Activated T-helper 2 cell treated with anti-CD3 and anti-CD28 coated beads, Interferon-gamma antibody, Interleukin-2, Interleukin-4, amounts not matched to agents 10 μg/mL and 5 μg/mL and 100 μg/mL, durations not matched to agents 14 hours and 24 hours and 36 hours (primary cell): ENCODE results near the gene HIVEP3. TPM values are rescaled to one million over a fixed set of nuclear protein-coding genes. Genes with fewer than 3 reads are reported as not detected.

Experiments used
- DNase-seq: peaks from one replicate; pipeline ENCODE4 v3.0.0; 2021; ENCODE audit warnings: low spot score
- H3K27ac Mint-ChIP-seq: one replicate; pipeline ENCODE4 v1.8.0; 2021; ENCODE audit warnings: mixed read lengths
- H3K27me3 Mint-ChIP-seq: one replicate; pipeline ENCODE4 v1.8.0; 2021; ENCODE audit warnings: low read depth, mixed read lengths
- H3K36me3 Mint-ChIP-seq: one replicate; pipeline ENCODE4 v1.8.0; 2021; ENCODE audit warnings: low read depth, mixed read lengths
- H3K4me1 Mint-ChIP-seq: one replicate; pipeline ENCODE4 v1.8.0; 2021; ENCODE audit warnings: low read depth, mixed read lengths
- H3K4me3 Mint-ChIP-seq: one replicate; pipeline ENCODE4 v1.8.0; 2021; ENCODE audit warnings: low read depth, mild to moderate bottlenecking, moderate library complexity, mixed read lengths
- H3K9me3 Mint-ChIP-seq: one replicate; pipeline ENCODE4 v1.8.0; 2021; ENCODE audit warnings: mixed read lengths
- intact Hi-C: fragments of 100-400 bp; cut with micrococcal nuclease; formaldehyde crosslinking; loops from one replicate; pipeline ENCODE4 v1.15.1; 2023
- total RNA-seq: library from RNA; stranded (reverse); gene quantifications from 2 replicates; pipeline ENCODE4 v1.2.3, GENCODE V29; 2022

HIVEP3 gene
- total RNA-seq, 1 donor from 2014 or later = 33.7 TPM

GRCh38 chr1:41656068-41656467, 262.7 kb downstream of the HIVEP3 start:
- Mint-ChIP-seq H3K27me3 (no peaks in the 10 kb centered on the region), H3K4me3 (no peak overlapping the region), H3K4me1 (peaks cover 82% of the 10 kb centered on the region), H3K9me3 (no peaks in the 10 kb centered on the region), H3K27ac (peak overlapping the region; percentile 67), H3K36me3 (peaks cover 60% of the 10 kb centered on the region)
- intact Hi-C loops = loop anchor here (5.0 kb wide), 1 partner anchor 84 kb away; no protein-coding TSS in a partner anchor
- DNase-seq = no peak

- intact Hi-C loops = loop anchor here (5.0 kb wide), 1 partner anchor 83 kb away; no protein-coding TSS in a partner anchor
- H3K9me3 Mint-ChIP-seq = no peaks in the 10 kb centered on the region
- no peak for DNase-seq
- peak overlapping the region; percentile 67 for H3K27ac Mint-ChIP-seq
- no peaks in the 10 kb centered on the region for H3K27me3 Mint-ChIP-seq
- peaks cover 83% of the 10 kb centered on the region for H3K4me1 Mint-ChIP-seq
- H3K36me3 Mint-ChIP-seq = peaks cover 59% of the 10 kb centered on the region
- H3K4me3 Mint-ChIP-seq = no peak overlapping the region
These were observed 263.1 kb downstream of the HIVEP3 start for GRCh38 chr1:41655632-41656031.

- H3K9me3 Mint-ChIP-seq = no peaks in the 10 kb centered on the region
- H3K27me3 Mint-ChIP-seq = no peaks in the 10 kb centered on the region
- peaks cover 59% of the 10 kb centered on the region for H3K36me3 Mint-ChIP-seq
- DNase-seq = no peak
- intact Hi-C loops = no loop called here
- H3K27ac Mint-ChIP-seq = peak overlapping the region; percentile 35
- H3K4me1 Mint-ChIP-seq = peaks cover 80% of the 10 kb centered on the region
- H3K4me3 Mint-ChIP-seq = no peak overlapping the region
These were observed 265.1 kb downstream of the HIVEP3 start for GRCh38 chr1:41653574-41653973.

GRCh38 chr1:41652384-41653265, 266.1 kb downstream of the HIVEP3 start:
- Mint-ChIP-seq H3K36me3 (peaks cover 62% of the 10 kb centered on the region), H3K27me3 (no peaks in the 10 kb centered on the region), H3K4me1 (peaks cover 73% of the 10 kb centered on the region), H3K27ac (peak overlapping the region; percentile 68), H3K4me3 (no peak overlapping the region), H3K9me3 (no peaks in the 10 kb centered on the region)
- DNase-seq = no peak
- intact Hi-C loops = no loop called here

- H3K36me3 Mint-ChIP-seq = peaks cover 58% of the 10 kb centered on the region
- peak overlapping the region; percentile 28 for H3K4me3 Mint-ChIP-seq
- no peaks in the 10 kb centered on the region for H3K9me3 Mint-ChIP-seq
- H3K27me3 Mint-ChIP-seq = no peaks in the 10 kb centered on the region
- peaks cover 60% of the 10 kb centered on the region for H3K4me1 Mint-ChIP-seq
- peak overlapping the region; percentile 87 for H3K27ac Mint-ChIP-seq
- intact Hi-C loops = no loop called here
- no peak for DNase-seq
These were observed 268.5 kb downstream of the HIVEP3 start for GRCh38 chr1:41650028-41650880.

- Mint-ChIP-seq H3K36me3 (peaks cover 52% of the 10 kb centered on the region), H3K4me1 (peaks cover 56% of the 10 kb centered on the region)
These were observed 269.2 kb downstream of the HIVEP3 start for GRCh38 chr1:41649396-41650027.

GRCh38 chr1:41648844-41649243, 269.9 kb downstream of the HIVEP3 start:
- Mint-ChIP-seq H3K4me3 (no peak overlapping the region), H3K9me3 (no peaks in the 10 kb centered on the region), H3K27me3 (no peaks in the 10 kb centered on the region), H3K36me3 (peaks cover 52% of the 10 kb centered on the region), H3K4me1 (peaks cover 51% of the 10 kb centered on the region), H3K27ac (no peak overlapping the region)
- no peak for DNase-seq
- intact Hi-C loops = no loop called here

More at GRCh38 chr1:41649396-41650027, 269.2 kb downstream of the HIVEP3 start:
- Mint-ChIP-seq H3K9me3 (no peaks in the 10 kb centered on the region), H3K27me3 (no peaks in the 10 kb centered on the region), H3K4me3 (no peak overlapping the region), H3K27ac (peak overlapping the region; percentile 81)
- intact Hi-C loops = no loop called here
- no peak for DNase-seq

GRCh38 chr1:41648230-41648629, 270.5 kb downstream of the HIVEP3 start:
- H3K27ac Mint-ChIP-seq = no peak overlapping the region
- no peaks in the 10 kb centered on the region for H3K27me3 Mint-ChIP-seq
- no peak for DNase-seq
- no peak overlapping the region for H3K4me3 Mint-ChIP-seq
- H3K9me3 Mint-ChIP-seq = no peaks in the 10 kb centered on the region
- peaks cover 45% of the 10 kb centered on the region for H3K4me1 Mint-ChIP-seq
- peaks cover 48% of the 10 kb centered on the region for H3K36me3 Mint-ChIP-seq
- intact Hi-C loops = no loop called here

- Mint-ChIP-seq H3K4me1 (peaks cover 39% of the 10 kb centered on the region), H3K27ac (peak overlapping the region; percentile 72), H3K9me3 (no peaks in the 10 kb centered on the region), H3K4me3 (no peak overlapping the region), H3K27me3 (no peaks in the 10 kb centered on the region), H3K36me3 (peaks cover 46% of the 10 kb centered on the region)
- intact Hi-C loops = no loop called here
- DNase-seq = no peak
These were observed 271.2 kb downstream of the HIVEP3 start for GRCh38 chr1:41647221-41648135.

GRCh38 chr1:41646186-41646585, 272.5 kb downstream of the HIVEP3 start:
- intact Hi-C loops = no loop called here
- no peak for DNase-seq
- H3K27me3 Mint-ChIP-seq = no peaks in the 10 kb centered on the region
- no peak overlapping the region for H3K4me3 Mint-ChIP-seq
- no peaks in the 10 kb centered on the region for H3K9me3 Mint-ChIP-seq
- peaks cover 42% of the 10 kb centered on the region for H3K36me3 Mint-ChIP-seq
- H3K4me1 Mint-ChIP-seq = peaks cover 33% of the 10 kb centered on the region
- H3K27ac Mint-ChIP-seq = peak overlapping the region; percentile 75

- H3K36me3 Mint-ChIP-seq = peaks cover 33% of the 10 kb centered on the region
These were observed 273.7 kb downstream of the HIVEP3 start for GRCh38 chr1:41645062-41645461.

More at GRCh38 chr1:41645062-41645461, 273.7 kb downstream of the HIVEP3 start:
- DNase-seq = no peak
- peak overlapping the region; percentile 48 for H3K27ac Mint-ChIP-seq
- no peak overlapping the region for H3K4me3 Mint-ChIP-seq
- intact Hi-C loops = no loop called here
- no peaks in the 10 kb centered on the region for H3K9me3 Mint-ChIP-seq
- H3K27me3 Mint-ChIP-seq = no peaks in the 10 kb centered on the region
- H3K4me1 Mint-ChIP-seq = peaks cover 22% of the 10 kb centered on the region
